GM12872 (cell line): ENCODE measurements around the gene NKPD1.

ENCODE experiments used
- CTCF ChIP-seq: IDR thresholded peaks from 3 replicates; pipeline ENCODE4 v1.5.1; 2011; ENCODE audit warnings: low read depth, mild to moderate bottlenecking, low read length, moderate library complexity; ENCODE audit not compliant: insufficient read depth

Gene NKPD1

GRCh38 chr19:45144431-45145269 is 16.1 kb downstream of the NKPD1 start:
- TF ChIP-seq CTCF = no peak

DNA sequence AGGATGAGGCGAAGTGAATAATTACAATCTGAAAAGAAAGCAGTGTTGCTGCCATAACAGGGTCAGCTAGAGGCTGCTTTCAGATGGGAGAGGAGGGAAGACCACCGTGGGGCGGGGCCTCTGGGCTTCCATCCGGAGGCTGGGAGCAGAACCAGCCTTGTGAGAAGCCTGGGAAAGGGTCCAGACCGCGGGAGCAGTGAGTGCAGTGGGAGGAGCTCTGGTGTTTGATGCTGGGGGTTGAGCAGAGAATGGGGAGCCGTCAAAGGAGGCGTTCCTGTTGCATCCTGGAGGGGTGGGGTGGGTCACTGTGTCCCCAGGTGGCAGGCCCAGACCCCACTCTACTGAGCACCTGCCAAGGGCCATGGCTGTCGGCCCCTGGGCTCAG is 18.1 kb downstream of the NKPD1 start:
- no peak for TF ChIP-seq CTCF

- no peak for TF ChIP-seq CTCF
Observed at GRCh38 chr19:45142016-45142725, 18.6 kb downstream of the NKPD1 start.

GRCh38 chr19:45141203-45141900 is 19.4 kb downstream of the NKPD1 start:
- no peak for TF ChIP-seq CTCF

- TF ChIP-seq CTCF = no peak
Observed at GRCh38 chr19:45140533-45140932, 20.2 kb downstream of the NKPD1 start.

GRCh38 chr19:45140144-45140503 is 20.7 kb downstream of the NKPD1 start:
- no peak for TF ChIP-seq CTCF
